SK-N-SH treated with all-trans-retinoic acid at 6 μM for 48 hours (cell line): ENCODE data around the gene GLI2.

Experiments
- ATAC-seq: fragments of 200-7000 bp; cut with Tn5 transposase; 3 replicates; pipeline ENCODE4 v1.9.1; 2020; ENCODE audit warnings: mild to moderate bottlenecking, moderate library complexity
- BACH2 ChIP-seq: fragments of 250-450 bp; sonication (Bioruptor Pico); IDR thresholded peaks from 2 replicates; pipeline ENCODE4 v1.9.0; 2021; ENCODE audit warnings: mild to moderate bottlenecking, borderline replicate concordance
- CSDC2 ChIP-seq: fragments of 250-450 bp; sonication (Bioruptor Pico); IDR thresholded peaks from 2 replicates; pipeline ENCODE4 v1.5.0; 2020; ENCODE audit warnings: mild to moderate bottlenecking, moderate library complexity
- ESRRG ChIP-seq: fragments of 250-450 bp; sonication (Bioruptor Pico); IDR thresholded peaks from 2 replicates; pipeline ENCODE4 v1.6.1; 2021; ENCODE audit warnings: mild to moderate bottlenecking
- GLIS3 ChIP-seq: fragments of 250-450 bp; sonication (Bioruptor Pico); IDR thresholded peaks from 2 replicates; pipeline ENCODE4 v1.5.0; 2020; ENCODE audit warnings: mild to moderate bottlenecking, moderate library complexity
- ISL1 ChIP-seq: fragments of 250-450 bp; sonication (Bioruptor Pico); IDR thresholded peaks from 2 replicates; pipeline ENCODE4 v2.1.2; 2022; ENCODE audit warnings: mild to moderate bottlenecking, moderate library complexity
- OSR1 ChIP-seq: fragments of 250-450 bp; sonication (Bioruptor Pico); IDR thresholded peaks from 2 replicates; pipeline ENCODE4 v1.8.0; 2022; ENCODE audit warnings: moderate library complexity, mild to moderate bottlenecking, inconsistent platforms
- PPARA ChIP-seq: fragments of 250-450 bp; sonication (Bioruptor Pico); IDR thresholded peaks from 2 replicates; pipeline ENCODE4 v1.5.0; 2020; ENCODE audit warnings: mild to moderate bottlenecking, borderline replicate concordance
- RARB ChIP-seq: fragments of 250-450 bp; sonication (Bioruptor Pico); IDR thresholded peaks from 2 replicates; pipeline ENCODE4 v1.8.0; 2021; ENCODE audit warnings: mild to moderate bottlenecking, moderate library complexity
- SNAI2 ChIP-seq: fragments of 250-450 bp; sonication (Bioruptor Pico); IDR thresholded peaks from 2 replicates; pipeline ENCODE4 v1.5.0; 2020; ENCODE audit warnings: mild to moderate bottlenecking, moderate library complexity
- TOX ChIP-seq: fragments of 250-450 bp; sonication (Bioruptor Pico); IDR thresholded peaks from 2 replicates; pipeline ENCODE4 v1.8.0; 2021; ENCODE audit warnings: mild to moderate bottlenecking, moderate library complexity, borderline replicate concordance
- ZC3H10 ChIP-seq: fragments of 250-450 bp; sonication (Bioruptor Pico); IDR thresholded peaks from 2 replicates; pipeline ENCODE4 v1.5.1; 2021; ENCODE audit warnings: mild to moderate bottlenecking, moderate library complexity
- ZFP3 ChIP-seq: fragments of 250-450 bp; sonication (Bioruptor Pico); IDR thresholded peaks from 2 replicates; pipeline ENCODE4 v1.5.0; 2020; ENCODE audit warnings: mild to moderate bottlenecking, moderate library complexity
- ZFP30 ChIP-seq: fragments of 450-650 bp; formaldehyde crosslinking; IDR thresholded peaks from 2 replicates; pipeline ENCODE4 v1.5.0; 2022; ENCODE audit warnings: mild to moderate bottlenecking, moderate library complexity
- ZNF565 ChIP-seq: fragments of 450-650 bp; formaldehyde crosslinking; conservative IDR thresholded peaks from 2 replicates; pipeline ENCODE4 v1.5.0; 2020; ENCODE audit warnings: low read depth, mild to moderate bottlenecking, moderate library complexity
- ZNF70 ChIP-seq: fragments of 450-650 bp; formaldehyde crosslinking; IDR thresholded peaks from 2 replicates; pipeline ENCODE4 v1.5.0; 2020; ENCODE audit warnings: mild to moderate bottlenecking, moderate library complexity
- ZNF8 ChIP-seq: fragments of 450-650 bp; formaldehyde crosslinking; IDR thresholded peaks from 2 replicates; pipeline ENCODE4 v1.5.0; 2020; ENCODE audit warnings: mild to moderate bottlenecking, moderate library complexity
- TF ChIP-seq, protein P1 (sequence below): fragments of 250-450 bp; sonication (Bioruptor Pico); IDR thresholded peaks from 2 replicates; pipeline ENCODE4 v1.5.1; 2020; ENCODE audit warnings: low read depth, mild to moderate bottlenecking, moderate library complexity
- TF ChIP-seq, protein P2 (sequence below): fragments of 250-450 bp; sonication (Bioruptor Pico); IDR thresholded peaks from 2 replicates; pipeline ENCODE4 v1.8.0; 2020; ENCODE audit warnings: mild to moderate bottlenecking, moderate library complexity, borderline replicate concordance
- TF ChIP-seq, protein P3 (sequence below): fragments of 250-450 bp; sonication (Bioruptor Pico); IDR thresholded peaks from 2 replicates; pipeline ENCODE4 v1.8.0; 2021; ENCODE audit warnings: low read depth, mild to moderate bottlenecking, moderate library complexity, borderline replicate concordance
- TF ChIP-seq, protein P4 (sequence below): fragments of 250-450 bp; sonication (Bioruptor Pico); IDR thresholded peaks from 2 replicates; pipeline ENCODE4 v1.5.1; 2021; ENCODE audit warnings: mild to moderate bottlenecking, moderate library complexity
- TF ChIP-seq, protein P5 (sequence below): fragments of 250-450 bp; sonication (Bioruptor Pico); IDR thresholded peaks from 2 replicates; pipeline ENCODE4 v1.5.0; 2020; ENCODE audit warnings: mild to moderate bottlenecking, moderate library complexity

Gene GLI2

DNA sequence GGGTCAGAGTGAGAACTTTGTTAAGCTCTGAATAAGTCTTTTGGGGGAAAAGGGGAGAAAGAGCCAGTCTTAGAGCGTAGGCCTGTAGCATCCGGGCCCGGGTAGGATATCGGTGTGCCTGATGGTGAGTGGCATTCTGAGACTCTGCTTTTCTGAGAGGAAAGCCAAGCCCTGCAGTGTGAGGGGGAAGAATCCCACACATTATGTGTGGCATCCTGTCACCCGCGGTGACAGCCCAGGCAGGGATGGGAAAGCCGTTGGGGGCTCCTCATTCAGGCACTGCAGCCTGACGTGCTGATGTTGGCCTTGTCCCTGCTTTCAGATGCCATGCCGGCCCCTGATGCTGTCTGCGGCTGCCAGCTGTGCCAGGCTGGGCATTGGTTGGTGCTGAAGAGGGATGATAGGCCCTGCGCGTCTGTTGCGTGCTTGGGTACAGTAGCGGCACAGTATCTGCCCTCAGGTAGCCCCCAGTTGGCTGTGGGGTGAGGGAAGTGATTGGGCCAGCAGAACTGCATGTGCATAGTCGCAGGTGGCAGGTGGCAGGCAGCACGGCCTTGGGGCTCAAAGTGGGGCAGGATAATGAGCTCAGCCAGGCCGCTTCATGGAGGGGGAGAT lies 37.6 kb downstream of the GLI2 start:
- TF ChIP-seq ESRRG (CRISPR knock-in tag) (no peak), TOX (no peak), GLIS3 (no peak), ZC3H10 (CRISPR knock-in tag) (no peak), RARB (no peak), ZFP3 (CRISPR knock-in tag) (no peak)
- TF ChIP-seq, protein P1, sequence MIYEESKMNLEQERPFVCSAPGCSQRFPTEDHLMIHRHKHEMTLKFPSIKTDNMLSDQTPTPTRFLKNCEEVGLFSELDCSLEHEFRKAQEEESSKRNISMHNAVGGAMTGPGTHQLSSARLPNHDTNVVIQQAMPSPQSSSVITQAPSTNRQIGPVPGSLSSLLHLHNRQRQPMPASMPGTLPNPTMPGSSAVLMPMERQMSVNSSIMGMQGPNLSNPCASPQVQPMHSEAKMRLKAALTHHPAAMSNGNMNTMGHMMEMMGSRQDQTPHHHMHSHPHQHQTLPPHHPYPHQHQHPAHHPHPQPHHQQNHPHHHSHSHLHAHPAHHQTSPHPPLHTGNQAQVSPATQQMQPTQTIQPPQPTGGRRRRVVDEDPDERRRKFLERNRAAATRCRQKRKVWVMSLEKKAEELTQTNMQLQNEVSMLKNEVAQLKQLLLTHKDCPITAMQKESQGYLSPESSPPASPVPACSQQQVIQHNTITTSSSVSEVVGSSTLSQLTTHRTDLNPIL (CRISPR knock-in tag): no peak
- ATAC-seq: no peak

DNA sequence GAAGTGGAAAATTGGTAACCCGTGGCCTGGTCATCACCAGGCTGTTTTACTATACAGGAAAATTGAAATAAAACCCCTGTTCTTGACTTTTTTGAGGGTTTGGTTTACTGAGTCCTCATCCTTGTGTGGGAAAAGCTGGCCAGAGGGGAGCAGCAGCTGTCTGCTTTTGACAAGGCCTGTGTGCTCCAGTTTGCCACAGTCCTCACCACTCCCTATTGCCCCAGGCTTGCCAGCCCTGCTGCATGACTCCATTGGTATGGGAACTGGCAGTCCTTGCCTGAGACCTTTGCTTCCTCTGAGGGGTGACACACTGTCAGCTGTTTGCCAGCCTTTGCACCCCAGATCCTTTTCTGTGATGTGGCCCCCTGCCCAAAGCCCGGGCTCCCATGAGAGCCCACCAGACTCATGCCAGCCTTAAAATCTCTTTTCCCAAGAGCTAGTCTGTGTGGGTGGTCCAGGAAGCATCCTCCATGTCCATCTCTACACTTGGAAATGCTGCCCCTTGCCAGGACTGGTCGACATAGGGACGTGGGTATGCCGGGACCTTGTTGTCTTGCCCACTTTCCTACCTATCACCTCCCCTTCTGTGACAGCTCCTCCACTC lies 39.0 kb downstream of the GLI2 start:
- TF ChIP-seq, protein P1 (CRISPR knock-in tag): no peak
- TF ChIP-seq, protein P2, sequence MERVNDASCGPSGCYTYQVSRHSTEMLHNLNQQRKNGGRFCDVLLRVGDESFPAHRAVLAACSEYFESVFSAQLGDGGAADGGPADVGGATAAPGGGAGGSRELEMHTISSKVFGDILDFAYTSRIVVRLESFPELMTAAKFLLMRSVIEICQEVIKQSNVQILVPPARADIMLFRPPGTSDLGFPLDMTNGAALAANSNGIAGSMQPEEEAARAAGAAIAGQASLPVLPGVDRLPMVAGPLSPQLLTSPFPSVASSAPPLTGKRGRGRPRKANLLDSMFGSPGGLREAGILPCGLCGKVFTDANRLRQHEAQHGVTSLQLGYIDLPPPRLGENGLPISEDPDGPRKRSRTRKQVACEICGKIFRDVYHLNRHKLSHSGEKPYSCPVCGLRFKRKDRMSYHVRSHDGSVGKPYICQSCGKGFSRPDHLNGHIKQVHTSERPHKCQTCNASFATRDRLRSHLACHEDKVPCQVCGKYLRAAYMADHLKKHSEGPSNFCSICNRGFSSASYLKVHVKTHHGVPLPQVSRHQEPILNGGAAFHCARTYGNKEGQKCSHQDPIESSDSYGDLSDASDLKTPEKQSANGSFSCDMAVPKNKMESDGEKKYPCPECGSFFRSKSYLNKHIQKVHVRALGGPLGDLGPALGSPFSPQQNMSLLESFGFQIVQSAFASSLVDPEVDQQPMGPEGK (CRISPR knock-in tag): no peak
- TF ChIP-seq ESRRG (CRISPR knock-in tag) (no peak), BACH2 (CRISPR knock-in tag) (no peak), OSR1 (CRISPR knock-in tag) (no peak), GLIS3 (no peak), ZFP3 (CRISPR knock-in tag) (no peak), TOX (no peak), ZNF565 (CRISPR knock-in tag) (no peak), ZFP30 (CRISPR knock-in tag) (no peak), CSDC2 (CRISPR knock-in tag) (no peak), ZNF70 (CRISPR knock-in tag) (no peak), ZNF8 (no peak), PPARA (CRISPR knock-in tag) (no peak), RARB (no peak), SNAI2 (CRISPR knock-in tag) (no peak), ISL1 (no peak)
- TF ChIP-seq, protein P3, sequence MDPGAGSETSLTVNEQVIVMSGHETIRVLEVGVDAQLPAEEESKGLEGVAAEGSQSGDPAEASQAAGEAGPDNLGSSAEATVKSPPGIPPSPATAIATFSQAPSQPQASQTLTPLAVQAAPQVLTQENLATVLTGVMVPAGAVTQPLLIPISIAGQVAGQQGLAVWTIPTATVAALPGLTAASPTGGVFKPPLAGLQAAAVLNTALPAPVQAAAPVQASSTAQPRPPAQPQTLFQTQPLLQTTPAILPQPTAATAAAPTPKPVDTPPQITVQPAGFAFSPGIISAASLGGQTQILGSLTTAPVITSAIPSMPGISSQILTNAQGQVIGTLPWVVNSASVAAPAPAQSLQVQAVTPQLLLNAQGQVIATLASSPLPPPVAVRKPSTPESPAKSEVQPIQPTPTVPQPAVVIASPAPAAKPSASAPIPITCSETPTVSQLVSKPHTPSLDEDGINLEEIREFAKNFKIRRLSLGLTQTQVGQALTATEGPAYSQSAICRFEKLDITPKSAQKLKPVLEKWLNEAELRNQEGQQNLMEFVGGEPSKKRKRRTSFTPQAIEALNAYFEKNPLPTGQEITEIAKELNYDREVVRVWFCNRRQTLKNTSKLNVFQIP (CRISPR knock-in tag): no peak
- TF ChIP-seq, protein P4, sequence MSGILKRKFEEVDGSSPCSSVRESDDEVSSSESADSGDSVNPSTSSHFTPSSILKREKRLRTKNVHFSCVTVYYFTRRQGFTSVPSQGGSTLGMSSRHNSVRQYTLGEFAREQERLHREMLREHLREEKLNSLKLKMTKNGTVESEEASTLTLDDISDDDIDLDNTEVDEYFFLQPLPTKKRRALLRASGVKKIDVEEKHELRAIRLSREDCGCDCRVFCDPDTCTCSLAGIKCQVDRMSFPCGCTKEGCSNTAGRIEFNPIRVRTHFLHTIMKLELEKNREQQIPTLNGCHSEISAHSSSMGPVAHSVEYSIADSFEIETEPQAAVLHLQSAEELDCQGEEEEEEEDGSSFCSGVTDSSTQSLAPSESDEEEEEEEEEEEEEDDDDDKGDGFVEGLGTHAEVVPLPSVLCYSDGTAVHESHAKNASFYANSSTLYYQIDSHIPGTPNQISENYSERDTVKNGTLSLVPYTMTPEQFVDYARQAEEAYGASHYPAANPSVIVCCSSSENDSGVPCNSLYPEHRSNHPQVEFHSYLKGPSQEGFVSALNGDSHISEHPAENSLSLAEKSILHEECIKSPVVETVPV (CRISPR knock-in tag): no peak
- TF ChIP-seq, protein P5, sequence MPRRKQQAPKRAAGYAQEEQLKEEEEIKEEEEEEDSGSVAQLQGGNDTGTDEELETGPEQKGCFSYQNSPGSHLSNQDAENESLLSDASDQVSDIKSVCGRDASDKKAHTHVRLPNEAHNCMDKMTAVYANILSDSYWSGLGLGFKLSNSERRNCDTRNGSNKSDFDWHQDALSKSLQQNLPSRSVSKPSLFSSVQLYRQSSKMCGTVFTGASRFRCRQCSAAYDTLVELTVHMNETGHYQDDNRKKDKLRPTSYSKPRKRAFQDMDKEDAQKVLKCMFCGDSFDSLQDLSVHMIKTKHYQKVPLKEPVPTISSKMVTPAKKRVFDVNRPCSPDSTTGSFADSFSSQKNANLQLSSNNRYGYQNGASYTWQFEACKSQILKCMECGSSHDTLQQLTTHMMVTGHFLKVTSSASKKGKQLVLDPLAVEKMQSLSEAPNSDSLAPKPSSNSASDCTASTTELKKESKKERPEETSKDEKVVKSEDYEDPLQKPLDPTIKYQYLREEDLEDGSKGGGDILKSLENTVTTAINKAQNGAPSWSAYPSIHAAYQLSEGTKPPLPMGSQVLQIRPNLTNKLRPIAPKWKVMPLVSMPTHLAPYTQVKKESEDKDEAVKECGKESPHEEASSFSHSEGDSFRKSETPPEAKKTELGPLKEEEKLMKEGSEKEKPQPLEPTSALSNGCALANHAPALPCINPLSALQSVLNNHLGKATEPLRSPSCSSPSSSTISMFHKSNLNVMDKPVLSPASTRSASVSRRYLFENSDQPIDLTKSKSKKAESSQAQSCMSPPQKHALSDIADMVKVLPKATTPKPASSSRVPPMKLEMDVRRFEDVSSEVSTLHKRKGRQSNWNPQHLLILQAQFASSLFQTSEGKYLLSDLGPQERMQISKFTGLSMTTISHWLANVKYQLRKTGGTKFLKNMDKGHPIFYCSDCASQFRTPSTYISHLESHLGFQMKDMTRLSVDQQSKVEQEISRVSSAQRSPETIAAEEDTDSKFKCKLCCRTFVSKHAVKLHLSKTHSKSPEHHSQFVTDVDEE: no peak
- no peak for ATAC-seq
